Activated B cell treated with CpG ODN at 0.5 μM for 24 hours (primary cell): ENCODE measurements around the gene ANKRD39. TPM values are rescaled to one million over a fixed set of nuclear protein-coding genes. Genes with fewer than 3 reads are reported as not detected.

Experiments
- ATAC-seq: fragments of 200-7000 bp; cut with Tn5 transposase; one replicate; pipeline ENCODE4 v1.10.0; 2021; ENCODE audit warnings: low read depth, mild to moderate bottlenecking, moderate library complexity
- CTCF ChIA-PET: fragments of 350-600 bp; sonication (Branson Sonifier 250); formaldehyde crosslinking; loops from one replicate; lab custom pipeline; 2021; ENCODE audit warnings: antibody characterized with exemption; lab: Charles Lee
- POLR2A ChIA-PET: fragments of 350-600 bp; sonication (Branson Sonifier 250); formaldehyde crosslinking; loops from one replicate; lab custom pipeline; 2021; ENCODE audit warnings: antibody characterized with exemption; lab: Charles Lee
- DNase-seq: peaks from one replicate; pipeline ENCODE4 v3.0.0; 2022
- H3K27ac Mint-ChIP-seq: one replicate; pipeline ENCODE4 v1.8.0; 2020; ENCODE audit warnings: mixed read lengths
- H3K27me3 Mint-ChIP-seq: one replicate; pipeline ENCODE4 v1.8.0; 2021; ENCODE audit warnings: mixed read lengths
- H3K36me3 Mint-ChIP-seq: one replicate; pipeline ENCODE4 v1.8.0; 2021; ENCODE audit warnings: low read depth, mixed read lengths
- H3K4me1 Mint-ChIP-seq: one replicate; pipeline ENCODE4 v1.8.0; 2021; ENCODE audit warnings: mixed read lengths
- H3K4me3 Mint-ChIP-seq: one replicate; pipeline ENCODE4 v1.8.0; 2020; ENCODE audit warnings: mild to moderate bottlenecking, mixed read lengths
- H3K9me3 Mint-ChIP-seq: one replicate; pipeline ENCODE4 v1.8.0; 2020; ENCODE audit warnings: mixed read lengths
- intact Hi-C: fragments of 100-400 bp; cut with micrococcal nuclease; formaldehyde crosslinking; loops from one replicate; pipeline ENCODE4 v1.15.1; 2024
- total RNA-seq: library from RNA; stranded (reverse); gene quantifications from 2 replicates; pipeline ENCODE4 v1.2.3, GENCODE V29; 2022
- TF ChIP-seq, protein P1 (sequence below): fragments of 200-600 bp; IDR thresholded peaks from one replicate; pipeline ENCODE4 v1.8.0; 2022; ENCODE audit warnings: antibody characterized with exemption, mild to moderate bottlenecking

Gene ANKRD39
- total RNA-seq, 1 donor from 2014 or later = 12.7 TPM

DNA sequence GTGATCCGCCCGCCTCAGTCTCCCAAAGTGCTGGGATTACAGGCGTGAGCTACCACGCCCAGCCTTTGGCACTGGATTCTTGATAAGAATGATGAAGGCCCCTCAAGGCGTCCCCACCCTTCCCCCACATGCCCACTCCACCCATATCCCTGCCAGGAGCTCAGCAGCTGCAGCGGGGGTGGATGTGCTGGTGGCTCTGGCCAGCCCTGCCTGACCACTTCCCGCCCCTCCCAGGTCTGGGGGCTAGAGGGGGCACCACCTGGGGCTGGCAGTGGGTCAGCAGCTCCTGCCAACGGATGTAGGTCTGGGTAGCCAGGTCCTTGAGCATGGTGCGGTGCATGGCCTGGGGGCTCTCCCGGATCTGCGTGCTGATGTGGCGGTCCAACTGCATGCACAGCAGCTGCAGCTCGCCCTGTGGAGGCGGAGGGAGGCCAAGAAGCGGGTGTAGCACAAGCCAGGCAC lies 19.8 kb upstream of the ANKRD39 start:
- H3K27me3 Mint-ChIP-seq = peaks cover 7% of the 10 kb centered on the region
- ChIA-PET CTCF (interaction anchor here (0.8 kb wide), 1 partner anchor 885 kb away, joined by 3 read pairs; no protein-coding TSS in a partner anchor), POLR2A (no interaction called here)
- intact Hi-C loops = no loop called here
- peaks cover 18% of the 10 kb centered on the region for H3K4me1 Mint-ChIP-seq
- H3K4me3 Mint-ChIP-seq = no peak overlapping the region
- DNase-seq (no peak), ATAC-seq (no peak)
- TF ChIP-seq, protein P1, sequence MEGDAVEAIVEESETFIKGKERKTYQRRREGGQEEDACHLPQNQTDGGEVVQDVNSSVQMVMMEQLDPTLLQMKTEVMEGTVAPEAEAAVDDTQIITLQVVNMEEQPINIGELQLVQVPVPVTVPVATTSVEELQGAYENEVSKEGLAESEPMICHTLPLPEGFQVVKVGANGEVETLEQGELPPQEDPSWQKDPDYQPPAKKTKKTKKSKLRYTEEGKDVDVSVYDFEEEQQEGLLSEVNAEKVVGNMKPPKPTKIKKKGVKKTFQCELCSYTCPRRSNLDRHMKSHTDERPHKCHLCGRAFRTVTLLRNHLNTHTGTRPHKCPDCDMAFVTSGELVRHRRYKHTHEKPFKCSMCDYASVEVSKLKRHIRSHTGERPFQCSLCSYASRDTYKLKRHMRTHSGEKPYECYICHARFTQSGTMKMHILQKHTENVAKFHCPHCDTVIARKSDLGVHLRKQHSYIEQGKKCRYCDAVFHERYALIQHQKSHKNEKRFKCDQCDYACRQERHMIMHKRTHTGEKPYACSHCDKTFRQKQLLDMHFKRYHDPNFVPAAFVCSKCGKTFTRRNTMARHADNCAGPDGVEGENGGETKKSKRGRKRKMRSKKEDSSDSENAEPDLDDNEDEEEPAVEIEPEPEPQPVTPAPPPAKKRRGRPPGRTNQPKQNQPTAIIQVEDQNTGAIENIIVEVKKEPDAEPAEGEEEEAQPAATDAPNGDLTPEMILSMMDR = no peak
- no peaks in the 10 kb centered on the region for H3K9me3 Mint-ChIP-seq
- no peak overlapping the region for H3K27ac Mint-ChIP-seq
- H3K36me3 Mint-ChIP-seq = no peaks in the 10 kb centered on the region

DNA sequence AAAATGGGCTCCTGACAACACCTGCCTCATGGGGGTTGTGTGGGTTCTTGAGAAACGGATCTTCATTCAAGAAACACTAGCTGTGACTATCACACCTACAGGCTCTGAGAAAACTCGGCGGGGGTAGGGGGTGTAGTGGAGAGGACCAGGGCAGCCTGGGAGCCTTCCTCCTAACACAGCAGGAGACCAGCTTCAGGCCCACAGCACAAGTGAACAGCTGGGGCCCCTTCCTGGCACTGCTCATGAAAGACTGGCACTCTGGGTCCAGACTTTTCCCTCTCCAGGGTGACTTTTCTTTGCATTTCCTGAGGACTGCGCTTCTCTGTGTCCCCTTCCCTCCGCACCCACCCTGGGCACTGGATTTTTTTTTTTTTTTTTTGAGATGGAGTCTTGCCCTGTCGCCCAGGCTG lies 19.2 kb upstream of the ANKRD39 start:
- H3K4me1 Mint-ChIP-seq = peaks cover 18% of the 10 kb centered on the region
- ChIA-PET POLR2A (no interaction called here), CTCF (interaction anchor here (0.8 kb wide), 1 partner anchor 884 kb away, joined by 3 read pairs; no protein-coding TSS in a partner anchor)
- H3K27me3 Mint-ChIP-seq = peaks cover 4% of the 10 kb centered on the region
- no peak overlapping the region for H3K4me3 Mint-ChIP-seq
- intact Hi-C loops = no loop called here
- H3K36me3 Mint-ChIP-seq = no peaks in the 10 kb centered on the region
- DNase-seq (no peak), ATAC-seq (no peak)
- no peak overlapping the region for H3K27ac Mint-ChIP-seq
- H3K9me3 Mint-ChIP-seq = no peaks in the 10 kb centered on the region
- TF ChIP-seq, protein P1 = no peak

DNA sequence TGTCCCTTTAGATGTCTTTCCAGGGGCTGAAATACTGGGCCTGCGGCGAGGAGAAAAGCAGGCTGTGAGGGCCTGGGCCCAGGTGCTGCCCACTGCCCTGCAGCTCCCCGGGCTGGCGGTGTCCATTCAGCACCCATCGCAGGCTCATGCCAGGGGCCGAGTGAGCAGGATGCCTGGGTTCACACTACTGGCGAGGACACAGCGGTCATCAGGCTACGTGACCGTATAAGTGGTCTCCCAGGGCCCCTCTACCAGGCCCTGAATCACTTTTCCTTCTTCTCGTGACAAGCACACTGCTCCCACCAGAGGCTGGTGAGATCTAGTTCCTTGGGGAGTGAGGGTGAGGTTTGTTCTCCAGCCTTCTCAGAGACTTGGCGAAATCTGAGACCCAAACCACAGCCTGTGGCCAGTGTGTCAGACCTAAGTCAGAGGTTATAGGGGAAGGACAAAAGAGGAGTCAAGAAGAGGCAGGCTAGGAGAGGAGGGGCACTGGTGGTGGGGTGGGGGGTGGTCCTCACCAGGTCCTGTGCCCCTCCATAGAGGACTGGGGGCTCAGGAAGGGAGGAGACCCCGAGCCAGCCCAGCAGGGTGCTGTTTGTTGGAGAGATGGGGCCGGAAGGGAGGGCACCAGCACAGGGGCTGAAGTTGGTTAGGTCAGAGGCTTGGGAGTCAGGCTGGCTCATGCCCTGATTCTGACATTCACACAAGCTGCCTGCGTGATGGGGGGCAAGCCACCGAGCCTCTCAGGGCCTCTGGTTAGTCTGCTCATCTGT lies 18.6 kb upstream of the ANKRD39 start:
- Mint-ChIP-seq H3K9me3 (no peaks in the 10 kb centered on the region), H3K27ac (no peak overlapping the region), H3K4me1 (peaks cover 18% of the 10 kb centered on the region), H3K36me3 (no peaks in the 10 kb centered on the region), H3K27me3 (peaks cover 4% of the 10 kb centered on the region), H3K4me3 (no peak overlapping the region)
- ChIA-PET POLR2A (interaction anchor here (3.4 kb wide), 1 partner anchor 19 kb away, joined by 27 read pairs; the partner anchor contains the start of gene ANKRD39), CTCF (no interaction called here)
- DNase-seq (no peak), ATAC-seq (no peak)
- intact Hi-C loops = no loop called here
- TF ChIP-seq, protein P1 = no peak

DNA sequence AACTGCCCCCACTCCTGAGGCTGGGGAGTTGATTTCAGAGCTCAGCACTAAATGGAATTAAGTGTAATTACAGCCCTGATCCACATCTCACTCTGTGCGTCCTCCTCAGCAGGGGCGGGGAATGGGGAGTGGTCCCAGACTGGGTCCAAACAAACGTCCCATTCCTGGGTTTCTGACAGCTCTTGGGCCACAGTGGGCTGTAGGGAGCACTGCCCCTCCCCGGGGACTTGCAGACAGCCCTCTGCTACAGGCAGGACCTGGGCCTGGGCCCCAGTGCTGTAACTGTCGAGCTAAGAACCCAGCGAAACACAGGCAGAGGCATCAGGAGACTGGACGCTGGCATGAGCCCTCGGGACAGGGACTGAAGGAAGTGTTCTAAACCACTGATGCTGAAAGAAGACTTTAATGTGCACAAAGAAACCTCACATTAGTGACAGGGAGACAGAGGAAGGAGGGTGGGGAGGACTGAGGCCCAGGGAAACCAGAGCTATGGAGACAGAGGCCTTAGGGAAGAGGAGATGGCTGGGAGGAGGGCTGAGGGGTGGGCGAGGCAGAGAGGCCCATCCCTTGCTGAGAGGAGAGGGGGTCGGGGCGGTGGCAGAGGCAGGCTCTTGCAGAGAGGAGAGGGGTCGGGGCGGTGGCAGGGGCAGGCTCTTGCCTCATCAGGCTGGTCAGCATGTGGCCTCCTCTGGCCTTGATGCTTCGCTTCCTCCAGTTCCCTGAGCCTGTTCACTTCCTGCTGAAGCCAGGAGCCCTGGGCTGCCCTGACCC lies 17.9 kb upstream of the ANKRD39 start:
- H3K9me3 Mint-ChIP-seq = no peaks in the 10 kb centered on the region
- no peak for ATAC-seq
- H3K4me1 Mint-ChIP-seq = peaks cover 22% of the 10 kb centered on the region
- TF ChIP-seq, protein P1 = no peak
- H3K27me3 Mint-ChIP-seq = peaks cover 9% of the 10 kb centered on the region
- no peak overlapping the region for H3K27ac Mint-ChIP-seq
- no peak overlapping the region for H3K4me3 Mint-ChIP-seq
- ChIA-PET CTCF (interaction anchor here (5.6 kb wide), 1 partner anchor 18 kb away, joined by 33 read pairs; the partner anchor contains the start of gene ANKRD39), POLR2A (interaction anchor here (3.4 kb wide), 1 partner anchor 18 kb away, joined by 27 read pairs; the partner anchor contains the start of gene ANKRD39)
- no peak for DNase-seq
- intact Hi-C loops = loop anchor here (2.0 kb wide), 1 partner anchor 37 kb away; no protein-coding TSS in a partner anchor
- H3K36me3 Mint-ChIP-seq = no peaks in the 10 kb centered on the region
